Glutamatergic neuron (in vitro differentiated cells): ENCODE data around the gene CDCA8. TPM values are rescaled to one million over a fixed set of nuclear protein-coding genes. Genes with fewer than 3 reads are reported as not detected.

Experiments used
- DNase-seq: peaks from one replicate; pipeline ENCODE4 v3.0.0; 2022
- H3K27ac Mint-ChIP-seq: one replicate; pipeline ENCODE4 v1.8.0; 2020; ENCODE audit warnings: mild to moderate bottlenecking, mixed read lengths, inconsistent platforms; ENCODE audit not compliant: unreplicated experiment
- H3K27me3 Mint-ChIP-seq: one replicate; pipeline ENCODE4 v1.8.0; 2020; ENCODE audit warnings: mild to moderate bottlenecking, moderate library complexity, mixed read lengths, inconsistent platforms; ENCODE audit not compliant: unreplicated experiment
- H3K36me3 Mint-ChIP-seq: one replicate; pipeline ENCODE4 v1.8.0; 2020; ENCODE audit warnings: mild to moderate bottlenecking, mixed read lengths, inconsistent platforms; ENCODE audit not compliant: unreplicated experiment
- H3K4me1 Mint-ChIP-seq: one replicate; pipeline ENCODE4 v1.8.0; 2020; ENCODE audit warnings: mild to moderate bottlenecking, low read depth, mixed read lengths, inconsistent platforms; ENCODE audit not compliant: unreplicated experiment
- H3K4me3 Mint-ChIP-seq: one replicate; pipeline ENCODE4 v1.8.0; 2020; ENCODE audit warnings: mild to moderate bottlenecking, mixed read lengths, inconsistent platforms; ENCODE audit not compliant: unreplicated experiment
- H3K9me3 Mint-ChIP-seq: one replicate; pipeline ENCODE4 v1.8.0; 2020; ENCODE audit warnings: mild to moderate bottlenecking, moderate library complexity, mixed read lengths, inconsistent platforms; ENCODE audit not compliant: unreplicated experiment
- CTCF ChIP-seq: fragments of 200-600 bp; sonication (generic); IDR thresholded peaks from one replicate; pipeline ENCODE4 v1.5.0; 2021; ENCODE audit not compliant: partially characterized antibody, unreplicated experiment
- total RNA-seq: library from RNA; stranded (reverse); fragmentation: NEBNext Ultra II Directional; extraction: Animal tissue kit (Norgen Biotek cat#: 25700); gene quantifications from one replicate; pipeline ENCODE4 v1.2.1, GENCODE V29; 2021; ENCODE audit not compliant: unreplicated experiment

Gene CDCA8
- total RNA-seq, 1 donor from 2014 or later: 10.4 TPM

- Mint-ChIP-seq H3K4me3 (no peak overlapping the region), H3K4me1 (no peaks in the 10 kb centered on the region), H3K27ac (no peak overlapping the region), H3K27me3 (no peaks in the 10 kb centered on the region), H3K9me3 (no peaks in the 10 kb centered on the region), H3K36me3 (no peaks in the 10 kb centered on the region)
- no peak for TF ChIP-seq CTCF
- DNase-seq: no peak
These were observed 21.9 kb downstream of the CDCA8 start for GRCh38 chr1:37714226-37714625.

- Mint-ChIP-seq H3K9me3 (no peaks in the 10 kb centered on the region), H3K4me3 (no peak overlapping the region), H3K36me3 (no peaks in the 10 kb centered on the region), H3K4me1 (no peaks in the 10 kb centered on the region), H3K27ac (no peak overlapping the region), H3K27me3 (no peaks in the 10 kb centered on the region)
- no peak for TF ChIP-seq CTCF
- DNase-seq: no peak
These were observed 22.4 kb downstream of the CDCA8 start for GRCh38 chr1:37714689-37715088.

GRCh38 chr1:37716321-37716720 is 24.0 kb downstream of the CDCA8 start:
- TF ChIP-seq CTCF: no peak
- Mint-ChIP-seq H3K9me3 (no peaks in the 10 kb centered on the region), H3K27ac (no peak overlapping the region), H3K27me3 (no peaks in the 10 kb centered on the region), H3K4me3 (no peak overlapping the region), H3K4me1 (no peaks in the 10 kb centered on the region), H3K36me3 (no peaks in the 10 kb centered on the region)
- DNase-seq: no peak

GRCh38 chr1:37717631-37718030 is 25.3 kb downstream of the CDCA8 start:
- no peaks in the 10 kb centered on the region for H3K9me3 Mint-ChIP-seq
- H3K4me3 Mint-ChIP-seq: no peak overlapping the region
- no peak for TF ChIP-seq CTCF
- no peaks in the 10 kb centered on the region for H3K4me1 Mint-ChIP-seq
- no peaks in the 10 kb centered on the region for H3K27me3 Mint-ChIP-seq
- H3K36me3 Mint-ChIP-seq: no peaks in the 10 kb centered on the region
- H3K27ac Mint-ChIP-seq: no peak overlapping the region
- DNase-seq: no peak

GRCh38 chr1:37718181-37718900 is 26.0 kb downstream of the CDCA8 start:
- Mint-ChIP-seq H3K36me3 (no peaks in the 10 kb centered on the region), H3K4me1 (no peaks in the 10 kb centered on the region), H3K4me3 (no peak overlapping the region), H3K27me3 (no peaks in the 10 kb centered on the region), H3K9me3 (no peaks in the 10 kb centered on the region), H3K27ac (no peak overlapping the region)
- no peak for TF ChIP-seq CTCF
- peak; percentile 41 for DNase-seq
